Caco-2 (cell line): Measurements from ENCODE around the gene SNX19. TPM values are rescaled to one million over a fixed set of nuclear protein-coding genes. Genes with fewer than 3 reads are reported as not detected.

ENCODE experiments used
- BruUV-seq: library from RNA; stranded (reverse); fragments of 400-500 nt; replicated peaks from 2 replicates; lab custom pipeline; 2021; lab: Mats Ljungman, UMichigan
- CTCF ChIA-PET: fragments of 300-600 bp; sonication (Branson Sonifier 250); formaldehyde crosslinking; loops from one replicate; lab custom pipeline; 2022; ENCODE audit warnings: antibody characterized with exemption; lab: Charles Lee
- POLR2A ChIA-PET: fragments of 300-600 bp; sonication (Branson Sonifier 250); formaldehyde crosslinking; loops from one replicate; lab custom pipeline; 2022; ENCODE audit warnings: antibody characterized with exemption; lab: Charles Lee
- DNase-seq, 2 experiments: peaks; one replicate each; pipeline versions ENCODE4 v3.0.0 to v3.0.0-alpha.2; 2020 to 2022
- H3K27me3 ChIP-seq: replicated peaks from 2 replicates; pipeline ENCODE4 v1.6.0; 2011; ENCODE audit warnings: low read length; ENCODE audit not compliant: control insufficient read depth, insufficient read depth
- H3K36me3 ChIP-seq: 2 replicates; pipeline ENCODE4 v1.5.1; 2011; ENCODE audit warnings: low read length; ENCODE audit not compliant: control insufficient read depth, insufficient read depth
- H3K4me1 ChIP-seq: fragments of 250-450 bp; sonication (Bioruptor Pico); 2 replicates; pipeline ENCODE4 v1.5.1; 2020; ENCODE audit warnings: mild to moderate bottlenecking
- H3K4me3 ChIP-seq: 2 replicates; pipeline ENCODE4 v1.5.1; 2011; ENCODE audit warnings: low read depth, mild to moderate bottlenecking, control low read depth, low read length
- H3K9me3 ChIP-seq: fragments of 250-450 bp; sonication (Bioruptor Pico); 2 replicates; pipeline ENCODE4 v1.5.1; 2020; ENCODE audit warnings: mild to moderate bottlenecking, moderate library complexity
- H3K27ac Mint-ChIP-seq: one replicate; pipeline ENCODE4 v1.8.0; 2022; ENCODE audit warnings: mixed read lengths; ENCODE audit not compliant: unreplicated experiment
- H3K27me3 Mint-ChIP-seq: one replicate; pipeline ENCODE4 v1.8.0; 2022; ENCODE audit warnings: mixed read lengths; ENCODE audit not compliant: insufficient read depth, unreplicated experiment
- H3K36me3 Mint-ChIP-seq: one replicate; pipeline ENCODE4 v1.8.0; 2022; ENCODE audit warnings: mild to moderate bottlenecking, mixed read lengths; ENCODE audit not compliant: insufficient read depth, unreplicated experiment
- H3K4me1 Mint-ChIP-seq: one replicate; pipeline ENCODE4 v1.8.0; 2022; ENCODE audit warnings: low read depth, mixed read lengths; ENCODE audit not compliant: unreplicated experiment
- H3K4me3 Mint-ChIP-seq: one replicate; pipeline ENCODE4 v1.8.0; 2022; ENCODE audit warnings: mild to moderate bottlenecking, moderate library complexity, mixed read lengths; ENCODE audit not compliant: unreplicated experiment
- H3K9me3 Mint-ChIP-seq: one replicate; pipeline ENCODE4 v1.8.0; 2022; ENCODE audit warnings: mixed read lengths; ENCODE audit not compliant: unreplicated experiment
- intact Hi-C: fragments of 100-400 bp; cut with micrococcal nuclease; formaldehyde crosslinking; loops from one replicate; pipeline ENCODE4 v1.10.0; 2022; ENCODE audit not compliant: unreplicated experiment
- total RNA-seq: library from RNA; stranded (reverse); gene quantifications from 2 replicates; pipeline ENCODE4 v1.2.3, GENCODE V29; 2022
- TF ChIP-seq, protein P1 (sequence below), 2 experiments: fragments of 200-600 bp in 1 of 2; IDR thresholded peaks; 1 replicate in 1 of 2; 2 replicates in 1 of 2; pipeline versions ENCODE4 v1.5.1 to v1.8.0; 2011 to 2022; ENCODE audit warnings: antibody characterized with exemption in 1 of 2, control low read depth in 1 of 2, inconsistent platforms in 1 of 2, low read depth in 1 of 2, low read length in 1 of 2, mild to moderate bottlenecking in 1 of 2, moderate library complexity in 1 of 2; ENCODE audit not compliant: insufficient read depth in 1 of 2, severe bottlenecking in 1 of 2, unreplicated experiment in 1 of 2

Gene SNX19
- total RNA-seq, 1 experiment from 2014 or later: 82.4 TPM

DNA sequence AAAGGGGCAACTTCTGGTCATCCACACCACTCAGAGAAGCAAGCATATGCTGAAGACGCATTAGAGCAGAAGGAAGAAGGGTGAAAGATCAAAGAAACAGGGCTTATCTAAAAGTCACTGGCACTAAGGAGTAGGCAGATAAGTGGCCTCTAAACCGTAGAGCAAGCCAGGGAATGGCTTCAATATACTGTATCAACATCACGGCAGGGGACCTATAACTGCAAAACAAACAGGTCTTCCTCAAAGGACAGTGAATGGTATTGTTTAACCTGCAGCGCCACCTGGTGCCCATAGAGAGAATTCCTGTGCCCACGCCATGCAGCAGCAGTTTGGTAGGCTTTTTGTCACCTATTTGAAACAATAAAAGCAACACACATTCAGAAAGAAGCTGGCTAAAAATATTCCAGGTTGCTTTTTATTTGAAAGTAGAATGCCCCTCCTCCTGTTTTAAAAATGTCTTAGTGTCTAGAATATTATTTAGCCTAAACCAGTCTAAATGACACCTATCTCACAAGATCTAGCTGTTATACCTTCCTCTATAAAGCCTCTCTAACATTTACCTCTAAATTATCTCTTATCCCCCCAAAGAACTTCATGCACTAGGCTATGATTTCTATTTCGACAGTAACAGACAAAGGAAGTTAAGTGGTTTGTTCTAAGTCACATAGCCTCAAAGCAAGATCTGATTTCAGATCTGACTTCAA is 21.8 kb downstream of the SNX19 start:
- peaks cover 39% of the 10 kb centered on the region for H3K36me3 Mint-ChIP-seq
- no peaks in the 10 kb centered on the region for H3K27me3 Mint-ChIP-seq
- TF ChIP-seq, protein P1, sequence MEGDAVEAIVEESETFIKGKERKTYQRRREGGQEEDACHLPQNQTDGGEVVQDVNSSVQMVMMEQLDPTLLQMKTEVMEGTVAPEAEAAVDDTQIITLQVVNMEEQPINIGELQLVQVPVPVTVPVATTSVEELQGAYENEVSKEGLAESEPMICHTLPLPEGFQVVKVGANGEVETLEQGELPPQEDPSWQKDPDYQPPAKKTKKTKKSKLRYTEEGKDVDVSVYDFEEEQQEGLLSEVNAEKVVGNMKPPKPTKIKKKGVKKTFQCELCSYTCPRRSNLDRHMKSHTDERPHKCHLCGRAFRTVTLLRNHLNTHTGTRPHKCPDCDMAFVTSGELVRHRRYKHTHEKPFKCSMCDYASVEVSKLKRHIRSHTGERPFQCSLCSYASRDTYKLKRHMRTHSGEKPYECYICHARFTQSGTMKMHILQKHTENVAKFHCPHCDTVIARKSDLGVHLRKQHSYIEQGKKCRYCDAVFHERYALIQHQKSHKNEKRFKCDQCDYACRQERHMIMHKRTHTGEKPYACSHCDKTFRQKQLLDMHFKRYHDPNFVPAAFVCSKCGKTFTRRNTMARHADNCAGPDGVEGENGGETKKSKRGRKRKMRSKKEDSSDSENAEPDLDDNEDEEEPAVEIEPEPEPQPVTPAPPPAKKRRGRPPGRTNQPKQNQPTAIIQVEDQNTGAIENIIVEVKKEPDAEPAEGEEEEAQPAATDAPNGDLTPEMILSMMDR (IDR thresholded peaks at IDR 0.05; ENCODE audit: insufficient read depth in 1 of 2, low read depth in 1 of 2, low read length in 1 of 2, severe bottlenecking in 1 of 2, unreplicated experiment in 1 of 2): peak; percentile 96 to 97
- no peak overlapping the region for H3K4me3 Mint-ChIP-seq
- BruUV-seq: no TSS peak
- ChIA-PET CTCF (interaction anchor here (0.6 to 1.4 kb wide), 9 partner anchors 10 to 463 kb away, joined by 3 to 10 read pairs (median 6); no protein-coding TSS in a partner anchor), POLR2A (no interaction called here)
- H3K27ac Mint-ChIP-seq: no peak overlapping the region
- H3K27me3 ChIP-seq: no peaks in the 10 kb centered on the region
- no peaks in the 10 kb centered on the region for H3K4me1 Mint-ChIP-seq
- no peaks in the 10 kb centered on the region for H3K9me3 Mint-ChIP-seq
- H3K4me3 ChIP-seq: no peak overlapping the region
- peak; percentile 78 to 83 for DNase-seq
- peaks cover 5% of the 10 kb centered on the region; the same call in 1 of the 2 replicates for H3K36me3 ChIP-seq
- H3K9me3 ChIP-seq: no peaks in the 10 kb centered on the region
- no peaks in the 10 kb centered on the region; the same call in 1 of the 2 replicates for H3K4me1 ChIP-seq
- intact Hi-C loops: loop anchor here (1.0 kb wide), 2 partner anchors 32 to 463 kb away; no protein-coding TSS in a partner anchor

DNA sequence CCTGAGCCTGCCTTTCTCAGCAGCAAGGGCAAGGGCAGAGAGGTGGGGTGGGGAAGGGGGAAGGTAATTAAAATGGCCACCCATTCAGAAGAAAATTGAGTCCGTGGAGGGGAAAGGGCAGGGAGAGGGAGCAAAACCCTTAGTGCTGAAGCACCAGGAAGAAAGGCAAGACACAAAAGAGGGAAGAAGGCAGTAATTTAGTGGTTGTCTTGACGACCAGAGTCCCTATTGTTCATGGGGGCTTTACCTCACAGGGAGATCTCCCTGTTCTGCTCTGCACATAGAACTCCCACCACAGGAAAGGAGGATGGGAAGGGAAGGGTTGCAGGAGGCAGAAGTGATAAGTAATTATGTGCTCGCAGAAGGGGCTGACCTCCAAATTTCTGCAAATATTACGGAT is 23.4 kb downstream of the SNX19 start:
- H3K27ac Mint-ChIP-seq: no peak overlapping the region
- H3K4me1 Mint-ChIP-seq: no peaks in the 10 kb centered on the region
- ChIA-PET POLR2A (no interaction called here), CTCF (no interaction called here)
- no peaks in the 10 kb centered on the region for H3K27me3 Mint-ChIP-seq
- no peaks in the 10 kb centered on the region for H3K9me3 ChIP-seq
- BruUV-seq: no TSS peak
- H3K4me3 ChIP-seq: no peak overlapping the region
- H3K4me1 ChIP-seq: no peaks in the 10 kb centered on the region
- H3K4me3 Mint-ChIP-seq: no peak overlapping the region
- no peaks in the 10 kb centered on the region for H3K27me3 ChIP-seq
- intact Hi-C loops: no loop called here
- DNase-seq: no peak
- peaks cover 30% of the 10 kb centered on the region for H3K36me3 Mint-ChIP-seq
- no peaks in the 10 kb centered on the region for H3K9me3 Mint-ChIP-seq
- peaks cover 4% of the 10 kb centered on the region; the same call in 1 of the 2 replicates for H3K36me3 ChIP-seq
- TF ChIP-seq, protein P1 (IDR thresholded peaks at IDR 0.05; ENCODE audit: insufficient read depth in 1 of 2, low read depth in 1 of 2, low read length in 1 of 2, severe bottlenecking in 1 of 2, unreplicated experiment in 1 of 2): no peak

DNA sequence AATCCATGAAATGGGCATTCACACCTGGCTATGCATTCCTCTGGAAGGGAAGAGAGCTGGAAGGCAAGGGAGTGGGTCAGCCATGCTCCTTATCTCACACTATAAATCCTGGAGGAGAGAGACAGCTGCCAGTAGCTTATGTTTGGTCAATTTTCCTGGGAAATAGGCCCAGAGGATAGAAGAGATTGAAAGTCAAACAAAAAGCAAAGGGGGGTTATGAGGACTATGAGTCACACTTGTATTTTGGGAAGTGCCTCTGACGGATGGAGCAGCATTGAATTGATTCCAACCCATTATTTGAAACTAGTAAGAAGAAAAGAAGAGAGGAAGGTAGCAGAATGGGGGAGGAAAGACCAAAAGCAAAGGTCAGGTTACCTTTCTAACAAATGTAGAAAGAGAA is 25.0 kb downstream of the SNX19 start:
- TF ChIP-seq, protein P1 (IDR thresholded peaks at IDR 0.05; ENCODE audit: insufficient read depth in 1 of 2, low read depth in 1 of 2, low read length in 1 of 2, severe bottlenecking in 1 of 2, unreplicated experiment in 1 of 2): no peak
- BruUV-seq: no TSS peak
- Histone ChIP-seq H3K9me3 (no peaks in the 10 kb centered on the region), H3K4me3 (no peak overlapping the region), H3K27me3 (no peaks in the 10 kb centered on the region), H3K36me3 (0 out of 2 replicates have a peak, but pooled peaks cover 2% of the 10 kb centered on the region), H3K4me1 (no peaks in the 10 kb centered on the region)
- POLR2A ChIA-PET: no interaction called here
- H3K9me3 Mint-ChIP-seq: no peaks in the 10 kb centered on the region
- H3K4me3 Mint-ChIP-seq: no peak overlapping the region
- DNase-seq: no peak
- H3K27ac Mint-ChIP-seq: no peak overlapping the region
- CTCF ChIA-PET: interaction anchor here (1.3 kb wide), 1 partner anchor 25 kb away, joined by 3 read pairs; the partner anchor contains the start of gene SNX19
- H3K36me3 Mint-ChIP-seq: peaks cover 20% of the 10 kb centered on the region
- no peaks in the 10 kb centered on the region for H3K4me1 Mint-ChIP-seq
- intact Hi-C loops: no loop called here
- no peaks in the 10 kb centered on the region for H3K27me3 Mint-ChIP-seq
